ENCODE results near the gene PEX10. TPM values are rescaled to one million over a fixed set of nuclear protein-coding genes. Genes with fewer than 3 reads are reported as not detected.

The PEX10 gene
- total and polyA plus RNA-seq, 2 of the 8 experiments (the other 6 are each of a cell fraction or from before 2014, with no cell fraction given), result 24.3 to 26.9 TPM

DNA sequence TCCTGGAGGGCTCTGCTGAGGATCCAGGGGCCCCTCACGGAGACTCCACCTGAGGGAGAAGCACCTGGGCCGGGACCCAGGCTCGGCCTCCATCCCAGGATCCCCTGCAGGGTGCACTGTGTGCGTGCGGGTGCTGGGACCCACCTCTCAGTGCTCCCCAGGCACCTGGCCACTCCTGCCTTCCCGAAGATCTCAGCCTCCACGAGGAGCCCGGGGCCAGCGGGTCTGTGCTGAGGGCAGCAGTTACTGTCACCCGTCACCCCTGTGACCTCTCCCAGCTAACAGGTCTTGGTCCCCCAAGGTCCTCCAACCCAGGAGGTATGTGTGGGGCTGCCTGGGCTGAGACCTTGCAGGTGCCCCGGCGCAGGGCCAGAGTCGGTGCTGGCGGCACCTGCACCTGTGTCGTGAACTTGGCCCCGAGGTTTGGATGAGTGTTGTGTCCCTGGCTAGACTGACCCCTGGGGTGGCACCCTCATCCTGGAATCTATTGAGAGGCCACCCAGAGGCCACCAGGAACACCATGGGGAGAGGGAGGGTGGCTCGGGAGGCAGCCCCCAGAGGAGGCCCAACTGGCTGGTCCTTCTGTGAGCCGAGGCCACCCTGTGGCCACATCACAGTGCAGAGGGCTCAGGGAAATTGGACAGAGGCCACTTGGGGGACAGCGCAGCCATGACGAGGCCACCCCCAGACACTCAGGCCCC, 38.7 kb downstream of the PEX10 start:
- ChIA-PET POLR2A (ENCODE audit: partially characterized antibody) (no interaction called here), CTCF (ENCODE audit: partially characterized antibody) (interaction anchor here (5.1 kb wide), 1 partner anchor 8 kb away, joined by 22 read pairs; no protein-coding TSS in a partner anchor)
- DNase-seq (ENCODE audit: low read depth in 1 of 2, low spot score in 2 of 2) (no peak), FAIRE-seq (no peak)
- Histone ChIP-seq H3K36me3 (ENCODE audit: control insufficient read depth in 2 of 4, insufficient read depth in 4 of 4, low read length in 3 of 4) (no peaks in the 10 kb centered on the region), H4K91ac (replicated peaks; ENCODE audit: insufficient read length, low read length) (no peak overlapping the region), H2AFZ (ENCODE audit: low read length) (no peak overlapping the region), H3K27ac (ENCODE audit: low read depth, low read length) (no peak overlapping the region), H3K14ac (ENCODE audit: insufficient read length) (no peak overlapping the region), H3K4me3 (ENCODE audit: extremely low read depth in 1 of 4, insufficient read depth in 2 of 4, low read depth in 3 of 4, low read length in 4 of 4) (no peak overlapping the region), H3K4me2 (ENCODE audit: insufficient read depth in 1 of 2, low read depth in 2 of 2, low read length in 2 of 2) (no peak overlapping the region), H4K5ac (ENCODE audit: insufficient read length, low read depth, low read length) (no peak overlapping the region), H3K23me2 (ENCODE audit: low read depth, low read length) (no peaks in the 10 kb centered on the region), H3K4me1 (replicated peaks in 1 of 4; ENCODE audit: control insufficient read depth in 3 of 4, insufficient read depth in 4 of 4, low read length in 3 of 4) (no peaks in the 10 kb centered on the region), H4K8ac (ENCODE audit: extremely low read depth, insufficient read depth, low read length) (peak overlapping the region; percentile 68), H3K9me3 (ENCODE audit: insufficient read depth in 2 of 2, low read depth in 1 of 2, low read length in 1 of 2) (no peaks in the 10 kb centered on the region), H4K20me1 (replicated peaks in 1 of 2; ENCODE audit: control insufficient read depth in 1 of 2, insufficient read depth in 2 of 2, low read length in 2 of 2) (no peaks in the 10 kb centered on the region), H3K79me1 (ENCODE audit: low read depth, low read length) (no peaks in the 10 kb centered on the region), H2BK12ac (ENCODE audit: low read depth, low read length) (no peak overlapping the region), H3K23ac (ENCODE audit: insufficient read length) (no peak overlapping the region), H2BK20ac (ENCODE audit: low read length) (no peak overlapping the region), H2AK5ac (ENCODE audit: low read depth, low read length) (no peak overlapping the region), H3K27me3 (replicated peaks in 1 of 4; ENCODE audit: control insufficient read depth in 3 of 4, extremely low read depth in 1 of 4, insufficient read depth in 3 of 4, low read length in 3 of 4) (no peaks in the 10 kb centered on the region), H3K4ac (replicated peaks; ENCODE audit: insufficient read length, low read depth, low read length) (no peak overlapping the region), H3K56ac (replicated peaks; ENCODE audit: insufficient read length, low read depth, low read length) (no peak overlapping the region), H2BK120ac (replicated peaks; ENCODE audit: low read depth, low read length) (no peak overlapping the region), H2BK5ac (ENCODE audit: low read depth, low read length) (no peak overlapping the region), H2BK15ac (ENCODE audit: low read length) (no peak overlapping the region), H3K18ac (ENCODE audit: extremely low read depth, low read length) (no peak overlapping the region), H3K79me2 (ENCODE audit: control insufficient read depth in 1 of 2, insufficient read depth in 2 of 2, low read length in 2 of 2) (no peaks in the 10 kb centered on the region), H3K9ac (replicated peaks in 1 of 4; ENCODE audit: extremely low read depth in 1 of 4, low read depth in 3 of 4, low read length in 3 of 4) (no peak overlapping the region)
- no peak for TF ChIP-seq CHD1 (IDR thresholded peaks at IDR 0.05; ENCODE audit: low read depth, low read length)
- 92% methylated on average over 20 of the region's 20 CpGs; no CpG with 5 or more reads in 1 of the 2 experiments for WGBS, 2 experiments (ENCODE audit: extremely low coverage in 1 of 2, insufficient coverage in 1 of 2, insufficient read length in 1 of 2, insufficient replicate concordance in 2 of 2, low coverage in 1 of 2, low lambda C conversion rate in 2 of 2, missing lambda C conversion rate in 1 of 2)

Data from H1 (cell line).